Lung (tissue), 12 donors: ENCODE measurements around the gene PODXL. TPM values are rescaled to one million over a fixed set of nuclear protein-coding genes. Genes with fewer than 3 reads are reported as not detected.

ENCODE experiments used
- ATAC-seq: fragments of 200-7000 bp; cut with Tn5 transposase; one replicate; pipeline ENCODE4 v1.9.1; 2020; ENCODE audit warnings: moderate number of reproducible peaks; ENCODE audit not compliant: insufficient read depth, low FRiP score
- DNase-seq, 3 donors: peaks; one replicate each; pipeline ENCODE4 v3.0.0-alpha.2; 2013 to 2017
- H3K27ac ChIP-seq, 2 donors: one replicate each; pipeline ENCODE4 v1.5.1; 2013; ENCODE audit warnings: mild to moderate bottlenecking in 2 of 2, moderate library complexity in 2 of 2, control low read depth in 1 of 2, inconsistent platforms in 1 of 2, low read depth in 1 of 2, low read length in 1 of 2
- H3K27me3 ChIP-seq, 3 donors: one replicate each; pipeline ENCODE4 v1.5.1; 2013; ENCODE audit warnings: low read length in 2 of 3; ENCODE audit not compliant: control insufficient read depth in 3 of 3, insufficient read depth in 3 of 3
- H3K36me3 ChIP-seq, 4 donors: one replicate each; pipeline ENCODE4 v1.5.1; 2013; ENCODE audit warnings: low read length in 4 of 4, mild to moderate bottlenecking in 1 of 4, moderate library complexity in 1 of 4; ENCODE audit not compliant: control insufficient read depth in 4 of 4, insufficient read depth in 4 of 4
- H3K4me1 ChIP-seq, 5 donors: one replicate each; pipeline ENCODE4 v1.5.1; 2013; ENCODE audit warnings: low read length in 5 of 5, mild to moderate bottlenecking in 2 of 5, moderate library complexity in 1 of 5; ENCODE audit not compliant: control insufficient read depth in 5 of 5, insufficient read depth in 5 of 5
- H3K4me3 ChIP-seq: one replicate; pipeline ENCODE4 v1.5.1; 2013; ENCODE audit warnings: mild to moderate bottlenecking, control low read depth, moderate library complexity
- H3K9ac ChIP-seq, 2 donors: one replicate each; pipeline ENCODE4 v1.5.1; 2013; ENCODE audit warnings: low read length in 2 of 2, control low read depth in 1 of 2; ENCODE audit not compliant: insufficient read depth in 1 of 2
- H3K9me3 ChIP-seq, 4 donors: one replicate each; pipeline ENCODE4 v1.5.1; 2013; ENCODE audit warnings: low read length in 3 of 4, mild to moderate bottlenecking in 1 of 4, moderate library complexity in 1 of 4; ENCODE audit not compliant: control insufficient read depth in 4 of 4, insufficient read depth in 3 of 4
- WGBS, 2 donors: extraction: QIAGEN DNeasy Blood & Tissue Kit; methylation state at CpG; one replicate each; pipeline ENCODE4 v1.1.7; 2013; 5-methylcytosine and 5-hydroxymethylcytosine counted together
- polyA plus RNA-seq, 2 donors: library from polyadenylated mRNA; stranded (reverse); fragments of 200-250 nt; gene quantifications; one replicate each; pipeline ENCODE4 v1.2.1, GENCODE V29; 2013
- total RNA-seq, 2 donors: library from RNA; depleted of rRNA in 1 of 2; stranded (reverse); fragments of >200 nt in 1 of 2; gene quantifications; one replicate each; pipeline ENCODE4 v1.2.1, GENCODE V29; 2014 to 2021
- TF ChIP-seq, protein P1 (sequence below): IDR thresholded peaks from 2 replicates; pipeline ENCODE4 v1.5.1; 2012; ENCODE audit warnings: mild to moderate bottlenecking; ENCODE audit errors: control extremely low read depth, extremely low read depth
- donor health status: control.
- donor health status: control.
- donor health status: Bipolar disorder and iron deficiency.
- donor health status: healthy.
- donor health status: DM: yes; HTN: yes; CAD: no.

Gene PODXL
- total and polyA plus RNA-seq, 4 donors, result 24.3 to 133 (median 57.6) TPM

DNA sequence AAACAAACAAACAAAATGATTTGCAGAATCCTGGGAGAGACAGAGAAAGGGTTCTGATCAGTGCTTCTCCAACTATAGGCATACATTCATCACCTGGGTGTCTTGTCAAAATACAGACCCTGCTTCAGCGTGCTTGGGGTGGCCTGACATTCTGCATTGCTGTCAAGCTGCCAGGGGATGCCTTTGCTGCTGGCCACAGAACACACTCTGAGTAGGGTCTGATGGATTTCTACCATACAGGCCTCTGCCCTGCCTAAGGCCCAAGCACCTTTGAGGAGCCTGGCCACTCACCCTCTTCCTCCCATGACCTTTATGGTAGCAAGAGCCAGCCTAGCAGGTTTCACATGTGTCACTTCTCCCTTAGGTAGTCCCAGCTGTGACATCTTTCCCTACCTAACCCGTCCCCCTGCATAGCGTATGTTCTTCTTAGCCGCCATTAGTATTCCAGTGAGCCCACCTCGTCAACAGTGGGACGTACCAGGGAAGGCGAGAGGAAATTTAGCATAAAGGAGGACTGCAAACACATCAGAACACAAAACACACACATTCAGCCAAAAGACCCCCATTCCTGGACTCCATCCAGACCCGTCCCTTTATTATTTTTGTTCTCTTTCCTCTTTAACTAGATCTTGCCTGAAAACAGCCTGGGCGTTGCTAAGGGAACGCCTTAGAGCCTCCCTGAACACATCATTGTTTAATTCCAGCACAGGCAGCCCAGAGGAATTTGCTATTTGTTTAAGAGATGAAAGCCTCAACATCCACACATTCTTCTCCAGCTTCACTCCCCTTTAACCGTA is 43.9 kb upstream of the PODXL start:
- Histone ChIP-seq H3K9me3 (no peaks in the 10 kb centered on the region), H3K27ac (no peak overlapping the region), H3K27me3 (peaks cover 0 to 5% (median 0%) of the 10 kb centered on the region in 3 donors), H3K9ac (no peak overlapping the region), H3K4me3 (no peak overlapping the region), H3K36me3 (no peaks in the 10 kb centered on the region), H3K4me1 (no peaks in the 10 kb centered on the region)
- ATAC-seq (no peak), DNase-seq (peak; percentile 58 to 67 (median 64))
- TF ChIP-seq, protein P1, sequence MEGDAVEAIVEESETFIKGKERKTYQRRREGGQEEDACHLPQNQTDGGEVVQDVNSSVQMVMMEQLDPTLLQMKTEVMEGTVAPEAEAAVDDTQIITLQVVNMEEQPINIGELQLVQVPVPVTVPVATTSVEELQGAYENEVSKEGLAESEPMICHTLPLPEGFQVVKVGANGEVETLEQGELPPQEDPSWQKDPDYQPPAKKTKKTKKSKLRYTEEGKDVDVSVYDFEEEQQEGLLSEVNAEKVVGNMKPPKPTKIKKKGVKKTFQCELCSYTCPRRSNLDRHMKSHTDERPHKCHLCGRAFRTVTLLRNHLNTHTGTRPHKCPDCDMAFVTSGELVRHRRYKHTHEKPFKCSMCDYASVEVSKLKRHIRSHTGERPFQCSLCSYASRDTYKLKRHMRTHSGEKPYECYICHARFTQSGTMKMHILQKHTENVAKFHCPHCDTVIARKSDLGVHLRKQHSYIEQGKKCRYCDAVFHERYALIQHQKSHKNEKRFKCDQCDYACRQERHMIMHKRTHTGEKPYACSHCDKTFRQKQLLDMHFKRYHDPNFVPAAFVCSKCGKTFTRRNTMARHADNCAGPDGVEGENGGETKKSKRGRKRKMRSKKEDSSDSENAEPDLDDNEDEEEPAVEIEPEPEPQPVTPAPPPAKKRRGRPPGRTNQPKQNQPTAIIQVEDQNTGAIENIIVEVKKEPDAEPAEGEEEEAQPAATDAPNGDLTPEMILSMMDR, result no peak
- 81 to 87% methylated on average over 11 of the region's 11 CpGs for WGBS, 2 donors

DNA sequence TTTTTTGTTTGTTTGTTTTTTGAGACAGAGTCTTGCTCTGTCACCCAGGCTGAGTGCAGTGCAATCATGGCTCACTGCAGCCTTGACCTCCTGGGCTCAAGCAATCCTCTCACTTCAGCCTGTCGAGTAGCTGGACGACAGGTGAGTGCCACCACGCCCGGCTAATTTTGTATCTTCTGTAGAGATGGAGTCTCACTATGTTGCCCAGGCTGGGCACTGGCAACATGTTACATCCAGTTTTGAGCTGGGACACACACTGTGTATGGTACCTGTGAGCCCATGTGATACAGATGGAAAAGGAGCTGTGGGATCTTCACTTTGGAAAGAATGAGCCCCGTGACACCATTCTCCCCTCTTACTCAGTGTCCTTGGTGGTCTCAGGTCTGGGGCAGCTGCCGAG is 40.4 kb upstream of the PODXL start:
- ATAC-seq, result no peak
- 92 to 97% methylated on average over 6 of the region's 6 CpGs for WGBS, 2 donors
- TF ChIP-seq, protein P1, result no peak
- Histone ChIP-seq H3K4me3 (no peak overlapping the region), H3K36me3 (no peaks in the 10 kb centered on the region), H3K4me1 (no peaks in the 10 kb centered on the region), H3K9ac (no peak overlapping the region), H3K9me3 (no peaks in the 10 kb centered on the region), H3K27ac (no peak overlapping the region), H3K27me3 (no peaks in the 10 kb centered on the region)
- DNase-seq, result no peak

DNA sequence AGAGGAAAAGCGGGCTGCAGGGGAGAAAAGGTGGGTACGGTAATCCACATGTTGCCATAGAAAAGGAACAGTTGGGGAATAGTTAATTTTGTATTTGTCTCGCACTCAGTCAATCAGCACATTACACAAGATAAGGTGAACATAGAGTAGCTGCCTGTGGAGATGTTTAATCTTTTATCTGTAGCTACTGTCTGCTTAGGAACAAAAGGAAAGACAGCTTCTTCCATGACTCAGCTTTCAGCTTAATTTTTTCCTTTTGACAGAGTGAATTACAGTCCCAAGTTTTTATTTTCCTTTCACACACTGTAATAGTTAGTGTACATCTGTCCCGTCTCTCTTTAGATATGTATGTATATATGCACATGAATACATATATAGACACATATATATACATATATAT is 39.3 kb upstream of the PODXL start:
- H3K9me3 ChIP-seq, result no peaks in the 10 kb centered on the region
- H3K27ac ChIP-seq, result no peak overlapping the region
- no peak overlapping the region for H3K9ac ChIP-seq
- H3K36me3 ChIP-seq, result no peaks in the 10 kb centered on the region
- DNase-seq (no peak), ATAC-seq (no peak)
- 93% methylated on average over 4 of the region's 4 CpGs for WGBS, 2 donors
- H3K27me3 ChIP-seq, result no peaks in the 10 kb centered on the region
- no peak overlapping the region for H3K4me3 ChIP-seq
- H3K4me1 ChIP-seq, result no peaks in the 10 kb centered on the region
- TF ChIP-seq, protein P1, result no peak
